GM12878 (cell line): ENCODE data around the gene IL26. TPM values are rescaled to one million over a fixed set of nuclear protein-coding genes. Genes with fewer than 3 reads are reported as not detected.

Source experiments
- ATAC-seq: fragments of 200-7000 bp; cut with Tn5 transposase; 3 replicates; pipeline ENCODE4 v1.9.1; 2020; ENCODE audit warnings: mild to moderate bottlenecking, moderate library complexity
- BruUV-seq: library from RNA; stranded (reverse); fragments of 400-500 nt; replicated peaks from 2 replicates; lab custom pipeline; 2021; lab: Mats Ljungman, UMichigan
- CTCF ChIA-PET: fragments of 300-600 bp; sonication (Branson Sonifier 250); formaldehyde crosslinking; extraction: SDS; loops from one replicate; lab custom pipeline; 2021; ENCODE audit warnings: inconsistent platforms; lab: Yijun Ruan, JAX
- POLR2A ChIA-PET: fragments of 350-600 bp; formaldehyde crosslinking; extraction: SDS; loops from one replicate; lab custom pipeline; 2021; ENCODE audit warnings: inconsistent platforms; lab: Charles Lee
- RAD21 ChIA-PET: fragments of 300-600 bp; sonication (Branson Sonifier 250); formaldehyde crosslinking; loops from one replicate; lab custom pipeline; 2023; ENCODE audit warnings: antibody characterized with exemption; ENCODE audit not compliant: unreplicated experiment; lab: Charles Lee
- SMC1A ChIA-PET: fragments of 300-600 bp; sonication (Branson Sonifier 250); formaldehyde crosslinking; loops from one replicate; lab custom pipeline; 2023; ENCODE audit not compliant: unreplicated experiment, uncharacterized antibody; lab: Charles Lee
- DNase-seq: peaks from one replicate; pipeline ENCODE4 v3.0.0-alpha.2; 2011; ENCODE audit warnings: low read depth, low spot score
- FAIRE-seq: peaks from 3 replicates; lab custom pipeline; 2011; peaks lifted over from hg19 to GRCh38; lab: Jason Lieb, UNC
- H2AFZ ChIP-seq: 2 replicates; pipeline ENCODE4 v1.6.0; 2011; ENCODE audit warnings: low read depth, low read length, control low read depth; ENCODE audit not compliant: control insufficient read depth
- H3K27ac ChIP-seq: 2 replicates; pipeline ENCODE4 v1.5.1; 2011; ENCODE audit warnings: control low read depth; ENCODE audit not compliant: control insufficient read depth, insufficient read depth
- H3K27me3 ChIP-seq, 2 experiments: replicated peaks in 1 of 2; 2 replicates each; pipeline versions ENCODE4 v1.6.0 to v1.6.1; 2011; ENCODE audit warnings: low read length in 1 of 2; ENCODE audit not compliant: control insufficient read depth in 2 of 2, insufficient read depth in 2 of 2
- H3K36me3 ChIP-seq, 2 experiments: 2 replicates each; pipeline ENCODE4 v1.5.1; 2011; ENCODE audit warnings: low read length in 1 of 2; ENCODE audit not compliant: control insufficient read depth in 2 of 2, insufficient read depth in 2 of 2
- H3K4me1 ChIP-seq: 2 replicates; pipeline ENCODE4 v1.6.1; 2011; ENCODE audit warnings: mild to moderate bottlenecking, low read length, moderate library complexity, mixed read lengths; ENCODE audit not compliant: control insufficient read depth, insufficient read depth
- H3K4me2 ChIP-seq: 2 replicates; pipeline ENCODE4 v1.6.0; 2011; ENCODE audit warnings: control low read depth; ENCODE audit not compliant: control insufficient read depth, insufficient read depth
- H3K4me3 ChIP-seq: fragments of 200-600 bp; sonication (generic); 2 replicates; pipeline ENCODE4 v1.5.1; 2016
- H3K79me2 ChIP-seq: 2 replicates; pipeline ENCODE4 v1.6.0; 2011; ENCODE audit warnings: low read length; ENCODE audit not compliant: control insufficient read depth, insufficient read depth
- H3K9ac ChIP-seq: 2 replicates; pipeline ENCODE4 v1.8.0; 2011; ENCODE audit warnings: low read length, control low read depth, mixed read lengths; ENCODE audit not compliant: control insufficient read depth, insufficient read depth
- H3K9me3 ChIP-seq: replicated peaks from 3 replicates; pipeline ENCODE4 v1.5.1; 2011; ENCODE audit warnings: mild to moderate bottlenecking, low read length; ENCODE audit not compliant: control insufficient read depth, insufficient read depth
- H4K20me1 ChIP-seq: 2 replicates; pipeline ENCODE4 v1.6.0; 2011; ENCODE audit not compliant: control insufficient read depth, insufficient read depth
- CBX3 ChIP-seq: fragments of 200-600 bp; sonication (generic); IDR thresholded peaks from 2 replicates; pipeline ENCODE4 v1.6.1; 2016; ENCODE audit warnings: low read depth, borderline replicate concordance
- FOS ChIP-seq: IDR thresholded peaks from 3 replicates; pipeline ENCODE4 v1.6.1; 2011; ENCODE audit warnings: borderline replicate concordance; ENCODE audit not compliant: insufficient read length; ENCODE audit errors: extremely low read depth
- HCFC1 ChIP-seq: fragments of 150-350 bp; IDR thresholded peaks from 2 replicates; pipeline ENCODE4 v1.6.1; 2014; ENCODE audit warnings: low read length
- MEF2B ChIP-seq: fragments of 450-650 bp; IDR thresholded peaks from 2 replicates; pipeline ENCODE4 v1.6.1; 2018; ENCODE audit warnings: mild to moderate bottlenecking, moderate library complexity; ENCODE audit not compliant: partially characterized antibody, poor library complexity, severe bottlenecking
- NRF1 ChIP-seq: conservative IDR thresholded peaks from 2 replicates; pipeline ENCODE4 v1.6.1; 2011; ENCODE audit warnings: mild to moderate bottlenecking, low read depth, low read length, improper control_type of control experiment
- POLR2AphosphoS5 ChIP-seq: IDR thresholded peaks from 2 replicates; pipeline ENCODE4 v1.6.1; 2011; ENCODE audit warnings: mild to moderate bottlenecking, low read length, inconsistent platforms
- RAD21 ChIP-seq: IDR thresholded peaks from 2 replicates; pipeline ENCODE4 v1.6.1; 2011; ENCODE audit warnings: mild to moderate bottlenecking, low read depth, low read length, moderate library complexity; ENCODE audit not compliant: insufficient read depth
- SMC3 ChIP-seq: IDR thresholded peaks from 2 replicates; pipeline ENCODE4 v1.6.1; 2011; ENCODE audit warnings: low read length, improper control_type of control experiment, borderline replicate concordance
- SUPT20H ChIP-seq: IDR thresholded peaks from 2 replicates; pipeline ENCODE4 v1.6.1; 2011; ENCODE audit warnings: low read depth, mild to moderate bottlenecking, low read length, moderate library complexity, borderline replicate concordance; ENCODE audit not compliant: control insufficient read depth
- ZNF217 ChIP-seq: fragments of 450-650 bp; IDR thresholded peaks from 2 replicates; pipeline ENCODE4 v1.6.1; 2017; ENCODE audit warnings: antibody characterized with exemption, mild to moderate bottlenecking
- ZNF384 ChIP-seq: IDR thresholded peaks from 2 replicates; pipeline ENCODE4 v1.6.1; 2012; ENCODE audit warnings: low read depth, mild to moderate bottlenecking, low read length, improper control_type of control experiment, borderline replicate concordance
- ZNF622 ChIP-seq: fragments of 450-650 bp; IDR thresholded peaks from 2 replicates; pipeline ENCODE4 v1.6.1; 2017; ENCODE audit warnings: mild to moderate bottlenecking, inconsistent platforms
- whole genome bisulfite sequencing: methylation state at CpG from one replicate; pipeline ENCODE4 v1.1.6; 2016; ENCODE audit warnings: low lambda C conversion rate; ENCODE audit not compliant: insufficient replicate concordance, insufficient coverage; ENCODE audit errors: missing lambda C conversion rate; 5-methylcytosine and 5-hydroxymethylcytosine counted together
- in situ Hi-C: fragments of 300-500 bp; cut with MboI; formaldehyde crosslinking; loops from 9 replicates; pipeline ENCODE4 v1.14.3; 2018; ENCODE audit warnings: mixed read lengths
- intact Hi-C: fragments of 100-400 bp; cut with micrococcal nuclease; formaldehyde crosslinking; loops from one replicate; pipeline ENCODE4 v1.14.2; 2022; ENCODE audit not compliant: unreplicated experiment
- polyA plus RNA-seq, 11 experiments: library from polyadenylated mRNA; depleted of rRNA in 4 of 11; unstranded in 6 of 11; stranded (reverse) in 5 of 11; fragments of >200 nt; fragmentation: Nextera tagmentation in 4 of 11; fragmentation: Illumina TruSeq in 1 of 11; extraction: Ambion mirVana in 4 of 11; extraction: Trizol in 1 of 11; gene quantifications; 1 replicate in 1 of 11; 2 replicates in 10 of 11; pipeline versions ENCODE4 v1.2.1 to v1.2.3, GENCODE V29; 2011 to 2016; ENCODE audit warnings: inconsistent platforms in 2 of 11, missing spikeins in 2 of 11, low read depth in 1 of 11
- total RNA-seq, 4 experiments: library from RNA; depleted of rRNA in 3 of 4; stranded (reverse); fragments of >200 nt in 3 of 4; fragmentation: Illumina TruSeq in 1 of 4; extraction: Trizol in 1 of 4; gene quantifications; 2 replicates each; pipeline versions ENCODE4 v1.2.1 to v1.2.3, GENCODE V29; 2013 to 2021
- TF ChIP-seq, protein P1 (sequence below): IDR thresholded peaks from 2 replicates; pipeline ENCODE4 v1.6.1; 2011; ENCODE audit warnings: low read depth, low read length, improper control_type of control experiment, borderline replicate concordance
- TF ChIP-seq, protein P2 (sequence below): fragments of 450-650 bp; IDR thresholded peaks from 2 replicates; pipeline ENCODE4 v1.6.1; 2018; ENCODE audit warnings: mild to moderate bottlenecking, low read depth, moderate library complexity; ENCODE audit not compliant: partially characterized antibody

The IL26 gene
- total and polyA plus RNA-seq, 10 of the 15 experiments (the other 5 are each of a cell fraction or from before 2014, with no cell fraction given), result not detected

GRCh38 chr12:68263366-68263765 is 37.8 kb upstream of the IL26 start:
- Histone ChIP-seq H3K4me1 (peaks cover 4% of the 10 kb centered on the region; the same call in 1 of the 2 replicates), H4K20me1 (no peaks in the 10 kb centered on the region), H3K36me3 (no peaks in the 10 kb centered on the region), H3K27me3 (no peaks in the 10 kb centered on the region), H3K4me3 (no peak overlapping the region), H3K4me2 (no peak overlapping the region), H3K79me2 (no peaks in the 10 kb centered on the region), H3K27ac (no peak overlapping the region), H3K9ac (no peak overlapping the region), H3K9me3 (no peaks in the 10 kb centered on the region), H2AFZ (no peak overlapping the region)
- ChIA-PET CTCF (no interaction called here), POLR2A (no interaction called here), RAD21 (no interaction called here), SMC1A (no interaction called here)
- TF ChIP-seq, protein P1, sequence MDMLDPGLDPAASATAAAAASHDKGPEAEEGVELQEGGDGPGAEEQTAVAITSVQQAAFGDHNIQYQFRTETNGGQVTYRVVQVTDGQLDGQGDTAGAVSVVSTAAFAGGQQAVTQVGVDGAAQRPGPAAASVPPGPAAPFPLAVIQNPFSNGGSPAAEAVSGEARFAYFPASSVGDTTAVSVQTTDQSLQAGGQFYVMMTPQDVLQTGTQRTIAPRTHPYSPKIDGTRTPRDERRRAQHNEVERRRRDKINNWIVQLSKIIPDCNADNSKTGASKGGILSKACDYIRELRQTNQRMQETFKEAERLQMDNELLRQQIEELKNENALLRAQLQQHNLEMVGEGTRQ, result no peak
- TF ChIP-seq ZNF622, result no peak
- no peak for TF ChIP-seq ZNF384
- no peak for TF ChIP-seq SUPT20H
- TF ChIP-seq SMC3, result no peak
- TF ChIP-seq NRF1, result no peak
- TF ChIP-seq MEF2B, result no peak
- TF ChIP-seq, protein P2, sequence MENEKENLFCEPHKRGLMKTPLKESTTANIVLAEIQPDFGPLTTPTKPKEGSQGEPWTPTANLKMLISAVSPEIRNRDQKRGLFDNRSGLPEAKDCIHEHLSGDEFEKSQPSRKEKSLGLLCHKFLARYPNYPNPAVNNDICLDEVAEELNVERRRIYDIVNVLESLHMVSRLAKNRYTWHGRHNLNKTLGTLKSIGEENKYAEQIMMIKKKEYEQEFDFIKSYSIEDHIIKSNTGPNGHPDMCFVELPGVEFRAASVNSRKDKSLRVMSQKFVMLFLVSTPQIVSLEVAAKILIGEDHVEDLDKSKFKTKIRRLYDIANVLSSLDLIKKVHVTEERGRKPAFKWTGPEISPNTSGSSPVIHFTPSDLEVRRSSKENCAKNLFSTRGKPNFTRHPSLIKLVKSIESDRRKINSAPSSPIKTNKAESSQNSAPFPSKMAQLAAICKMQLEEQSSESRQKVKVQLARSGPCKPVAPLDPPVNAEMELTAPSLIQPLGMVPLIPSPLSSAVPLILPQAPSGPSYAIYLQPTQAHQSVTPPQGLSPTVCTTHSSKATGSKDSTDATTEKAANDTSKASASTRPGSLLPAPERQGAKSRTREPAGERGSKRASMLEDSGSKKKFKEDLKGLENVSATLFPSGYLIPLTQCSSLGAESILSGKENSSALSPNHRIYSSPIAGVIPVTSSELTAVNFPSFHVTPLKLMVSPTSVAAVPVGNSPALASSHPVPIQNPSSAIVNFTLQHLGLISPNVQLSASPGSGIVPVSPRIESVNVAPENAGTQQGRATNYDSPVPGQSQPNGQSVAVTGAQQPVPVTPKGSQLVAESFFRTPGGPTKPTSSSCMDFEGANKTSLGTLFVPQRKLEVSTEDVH, result no peak
- no peak for TF ChIP-seq POLR2AphosphoS5
- no peak for TF ChIP-seq FOS
- no peak for TF ChIP-seq ZNF217
- no peak for TF ChIP-seq RAD21
- TF ChIP-seq HCFC1, result no peak
- no peak for TF ChIP-seq CBX3
- DNase-seq, result no peak
- no TSS peak for BruUV-seq
- ATAC-seq, result no peak
- intact Hi-C loops, result no loop called here
- no peak for FAIRE-seq
- 96% methylated on average over 1 of the region's 1 CpG for WGBS
- in situ Hi-C loops, result no loop called here
